K562 (cell line): Measurements from ENCODE around the gene GABRB2. TPM values are rescaled to one million over a fixed set of nuclear protein-coding genes. Genes with fewer than 3 reads are reported as not detected.

ENCODE experiments used
- ATAC-seq: fragments of 200-7000 bp; cut with Tn5 transposase; 3 replicates; pipeline ENCODE4 v1.9.1; 2020; ENCODE audit warnings: moderate library complexity
- BruUV-seq: library from RNA; stranded (reverse); fragments of 400-500 nt; replicated peaks from 2 replicates; lab custom pipeline; 2021; lab: Mats Ljungman, UMichigan
- CTCF ChIA-PET: fragments of 300-600 bp; formaldehyde crosslinking; extraction: SDS; loops from one replicate; lab custom pipeline; 2021; ENCODE audit warnings: low intra/inter-chr PET ratio; lab: Yijun Ruan, JAX
- POLR2A ChIA-PET: fragments of 300-600, 350-650 bp; sonication (Branson Sonifier 250); formaldehyde crosslinking; extraction: SDS; loops from one replicate; lab custom pipeline; 2021; ENCODE audit warnings: antibody characterized with exemption, inconsistent platforms; lab: Yijun Ruan, JAX
- DNase-seq, 4 experiments: peaks; one replicate each; pipeline versions ENCODE4 v3.0.0 to v3.0.0-alpha.2; 2011 to 2018; ENCODE audit warnings: low spot score in 3 of 4, mixed read lengths in 3 of 4; ENCODE audit errors: extremely low read depth in 1 of 4
- FAIRE-seq: peaks from 2 replicates; lab custom pipeline; 2011; peaks lifted over from hg19 to GRCh38; lab: Jason Lieb, UNC
- H2AFZ ChIP-seq: 2 replicates; pipeline ENCODE4 v1.6.0; 2011; ENCODE audit warnings: low read depth, low read length, control low read depth, inconsistent platforms
- H3K27ac ChIP-seq: fragments of 200-600 bp; 3 replicates; pipeline ENCODE4 v1.8.0; 2011; ENCODE audit warnings: low read depth, mild to moderate bottlenecking, control low read depth, inconsistent platforms, low read length, moderate library complexity, mixed read lengths; ENCODE audit errors: extremely low read depth
- H3K27me3 ChIP-seq, 2 experiments: fragments of 300-600 bp in 1 of 2; 2 replicates in 1 of 2; 3 replicates in 1 of 2; pipeline versions ENCODE4 v1.6.0 to v1.8.0; 2011; ENCODE audit warnings: inconsistent platforms in 2 of 2, low read length in 2 of 2, mild to moderate bottlenecking in 1 of 2, mixed read lengths in 1 of 2, moderate library complexity in 1 of 2; ENCODE audit not compliant: control insufficient read depth in 2 of 2, insufficient read depth in 2 of 2
- H3K36me3 ChIP-seq: fragments of 300-600 bp; 3 replicates; pipeline ENCODE4 v1.8.0; 2011; ENCODE audit warnings: mild to moderate bottlenecking, low read length, inconsistent platforms; ENCODE audit not compliant: control insufficient read depth, insufficient read depth
- H3K4me1 ChIP-seq, 2 experiments: fragments of 200-600 bp in 1 of 2; replicated peaks in 1 of 2; 2 replicates in 1 of 2; 3 replicates in 1 of 2; pipeline versions ENCODE4 v1.5.1 to v1.8.0; 2011; ENCODE audit warnings: inconsistent platforms in 2 of 2, low read length in 2 of 2, mild to moderate bottlenecking in 1 of 2, mixed read lengths in 1 of 2, moderate library complexity in 1 of 2; ENCODE audit not compliant: control insufficient read depth in 2 of 2, insufficient read depth in 2 of 2
- H3K4me2 ChIP-seq: 2 replicates; pipeline ENCODE4 v1.6.1; 2011; ENCODE audit warnings: low read length, control low read depth, inconsistent platforms, mixed read lengths; ENCODE audit not compliant: insufficient read depth
- H3K4me3 ChIP-seq: fragments of 200-600 bp; sonication (generic), shearing (Covaris generic); 2 replicates; pipeline ENCODE4 v1.5.1; 2016; ENCODE audit warnings: control low read depth, inconsistent platforms
- H3K79me2 ChIP-seq: fragments of 200-600 bp; 3 replicates; pipeline ENCODE4 v1.8.0; 2011; ENCODE audit warnings: low read length, inconsistent platforms; ENCODE audit not compliant: control insufficient read depth, insufficient read depth
- H3K9ac ChIP-seq, 2 experiments: 2 replicates each; pipeline versions ENCODE4 v1.6.0 to v1.6.1; 2011; ENCODE audit warnings: low read depth in 2 of 2, low read length in 2 of 2, control low read depth in 1 of 2, inconsistent platforms in 1 of 2, mild to moderate bottlenecking in 1 of 2, mixed read lengths in 1 of 2; ENCODE audit not compliant: insufficient read depth in 1 of 2
- H3K9me1 ChIP-seq: one replicate; pipeline ENCODE4 v1.6.0; 2011; ENCODE audit warnings: inconsistent platforms, mild to moderate bottlenecking, low read length, moderate library complexity; ENCODE audit not compliant: control insufficient read depth, insufficient read depth
- H3K9me3 ChIP-seq: replicated peaks from 2 replicates; pipeline ENCODE4 v1.5.1; 2011; ENCODE audit warnings: low read depth, low read length, inconsistent platforms; ENCODE audit not compliant: control insufficient read depth, insufficient read depth
- H4K20me1 ChIP-seq: replicated peaks from 2 replicates; pipeline ENCODE4 v1.6.1; 2011; ENCODE audit warnings: low read length, inconsistent platforms, mixed read lengths; ENCODE audit not compliant: control insufficient read depth, insufficient read depth
- ATF1 ChIP-seq, 2 experiments: fragments of 450-650 bp in 1 of 2; IDR thresholded peaks; 2 replicates each; pipeline ENCODE4 v1.6.1; 2016; ENCODE audit warnings: missing compliant biosample characterization in 1 of 2, missing genetic modification characterization in 1 of 2
- BRD4 ChIP-seq: fragments of 200-600 bp; sonication (generic); IDR thresholded peaks from 2 replicates; pipeline ENCODE4 v1.6.1; 2017; ENCODE audit warnings: inconsistent platforms
- ESRRB ChIP-seq: fragments of 250-450 bp; sonication (Bioruptor Pico); IDR thresholded peaks from 2 replicates; pipeline ENCODE4 v1.5.0; 2020; ENCODE audit warnings: mild to moderate bottlenecking, moderate library complexity, borderline replicate concordance
- FUS ChIP-seq: fragments of 200-400 bp; formaldehyde crosslinking; optimal IDR thresholded peaks from 2 replicates; pipeline ENCODE3; 2017; ENCODE audit warnings: low read depth, low read length
- HMG20A ChIP-seq: fragments of 450-650 bp; formaldehyde crosslinking; conservative IDR thresholded peaks from 2 replicates; pipeline ENCODE4 v1.4.0; 2020; ENCODE audit warnings: mild to moderate bottlenecking, mixed read lengths
- JUN ChIP-seq, 2 experiments: sonication (generic) in 1 of 2; formaldehyde crosslinking in 1 of 2; IDR thresholded peaks; 2 replicates each; pipeline versions ENCODE4 v1.6.1 to v1.8.0; 2012 to 2022; ENCODE audit warnings: borderline replicate concordance in 2 of 2, mild to moderate bottlenecking in 2 of 2, improper control_type of control experiment in 1 of 2, low read depth in 1 of 2, low read length in 1 of 2, missing genetic modification reagents in 1 of 2
- RBM17 ChIP-seq: fragments of 200-400 bp; formaldehyde crosslinking; IDR thresholded peaks from 2 replicates; pipeline ENCODE4 v1.6.1; 2017; ENCODE audit warnings: low read depth, mild to moderate bottlenecking, low read length, borderline replicate concordance
- ZBTB17 ChIP-seq: fragments of 450-650 bp; formaldehyde crosslinking; IDR thresholded peaks from 2 replicates; pipeline ENCODE4 v1.4.0; 2020; ENCODE audit warnings: mild to moderate bottlenecking
- ZNF75A ChIP-seq: fragments of 450-650 bp; formaldehyde crosslinking; IDR thresholded peaks from 2 replicates; pipeline ENCODE4 v1.4.0; 2020; ENCODE audit warnings: mild to moderate bottlenecking
- ZNF764 ChIP-seq: fragments of 250-450 bp; sonication (Bioruptor Pico); IDR thresholded peaks from 2 replicates; pipeline ENCODE4 v1.4.0; 2020; ENCODE audit warnings: low read depth, mild to moderate bottlenecking, moderate library complexity
- WGBS: fragments of 100-300 bp; shearing (Covaris generic); methylation state at CpG from one replicate; pipeline ENCODE4 v1.1.6; 2016; ENCODE audit warnings: low coverage, mixed read lengths; ENCODE audit not compliant: insufficient coverage; ENCODE audit errors: missing lambda C conversion rate; 5-methylcytosine and 5-hydroxymethylcytosine counted together
- in situ Hi-C: fragments of 300-500 bp; cut with MboI; formaldehyde crosslinking; loops from 4 replicates; pipeline ENCODE4 v1.15.0; 2018; ENCODE audit warnings: inconsistent platforms, mixed read lengths
- intact Hi-C: fragments of 100-400 bp; cut with micrococcal nuclease; formaldehyde crosslinking; loops from 2 replicates; pipeline ENCODE4 v1.14.2; 2022
- polyA plus RNA-seq, 8 experiments: library from polyadenylated mRNA; depleted of rRNA in 4 of 8; stranded (reverse) in 5 of 8; unstranded in 3 of 8; fragments of >200 nt; fragmentation: Nextera tagmentation in 2 of 8; fragmentation: Illumina TruSeq in 1 of 8; extraction: Ambion mirVana in 2 of 8; extraction: Trizol in 1 of 8; gene quantifications; 2 replicates each; pipeline versions ENCODE4 v1.2.1 to v1.2.3, GENCODE V29; 2011 to 2014; ENCODE audit warnings: inconsistent platforms in 1 of 8, missing spikeins in 1 of 8
- total RNA-seq, 7 experiments: library from RNA; depleted of rRNA in 6 of 7; stranded (reverse); fragments of >200 nt in 6 of 7; fragmentation: Illumina TruSeq in 2 of 7; extraction: Trizol in 2 of 7; gene quantifications; 2 replicates each; pipeline versions ENCODE4 v1.2.1 to v1.2.3, GENCODE V29; 2011 to 2021; ENCODE audit warnings: low replicate concordance in 1 of 7
- TF ChIP-seq, protein P1 (sequence below), 2 experiments: fragments of 450-650 bp; IDR thresholded peaks; 2 replicates each; pipeline ENCODE4 v1.6.1; 2018; ENCODE audit warnings: mild to moderate bottlenecking in 2 of 2, low read depth in 1 of 2; ENCODE audit not compliant: partially characterized antibody in 2 of 2
- TF ChIP-seq, protein P2 (sequence below): sonication (generic); formaldehyde crosslinking; IDR thresholded peaks from 2 replicates; pipeline ENCODE4 v1.8.0; 2022; ENCODE audit warnings: missing genetic modification reagents, mild to moderate bottlenecking, borderline replicate concordance
- TF ChIP-seq, protein P3 (sequence below): fragments of 250-450 bp; sonication (Bioruptor Pico); IDR thresholded peaks from 2 replicates; pipeline ENCODE4 v1.8.0; 2021; ENCODE audit warnings: borderline replicate concordance, mild to moderate bottlenecking, moderate library complexity; ENCODE audit not compliant: poor library complexity, severe bottlenecking
- TF ChIP-seq, protein P4 (sequence below): IDR thresholded peaks from 3 replicates; pipeline ENCODE4 v1.6.1; 2011; ENCODE audit warnings: borderline replicate concordance, mild to moderate bottlenecking, moderate library complexity; ENCODE audit not compliant: insufficient read length; ENCODE audit errors: extremely low read depth

The GABRB2 gene
- total and polyA plus RNA-seq, 9 of the 15 experiments (the other 6 are each of a cell fraction or from before 2014, with no cell fraction given) = not detected

DNA sequence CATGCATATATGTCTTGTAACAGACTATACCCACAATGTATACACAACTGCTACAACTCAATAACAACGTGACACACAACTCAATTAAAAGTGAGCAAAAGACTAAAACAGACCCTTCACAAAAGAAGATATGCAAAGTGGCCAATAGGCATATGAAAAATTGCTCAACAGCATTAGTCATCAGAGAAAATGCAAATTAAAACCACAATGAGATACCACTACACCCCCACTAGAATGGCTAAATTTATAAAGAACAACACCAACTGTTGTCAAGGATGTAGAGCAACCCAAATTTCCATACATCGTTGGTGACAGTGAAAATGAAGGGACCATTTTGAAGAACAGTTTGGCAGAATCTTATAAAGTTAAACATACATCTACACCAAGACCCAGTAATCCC is 38.9 kb downstream of the GABRB2 start:
- Histone ChIP-seq H3K9ac (no peak overlapping the region), H3K27ac (no peak overlapping the region), H3K4me3 (no peak overlapping the region), H3K36me3 (no peaks in the 10 kb centered on the region), H3K9me1 (no peaks in the 10 kb centered on the region), H2AFZ (no peak overlapping the region), H3K4me1 (no peaks in the 10 kb centered on the region), H3K79me2 (no peaks in the 10 kb centered on the region), H3K9me3 (no peaks in the 10 kb centered on the region), H3K4me2 (no peak overlapping the region), H4K20me1 (no peaks in the 10 kb centered on the region), H3K27me3 (no peaks in the 10 kb centered on the region)
- ATAC-seq (no peak), FAIRE-seq (no peak), DNase-seq (no peak)
- in situ Hi-C loops (no loop called here), intact Hi-C loops (no loop called here)
- BruUV-seq = no TSS peak
- WGBS = 0% methylated on average over 2 of the region's 2 CpGs
- ChIA-PET CTCF (no interaction called here), POLR2A (no interaction called here)
- TF ChIP-seq ESRRB (no peak), RBM17 (no peak), ZBTB17 (CRISPR knock-in tag) (no peak), HMG20A (CRISPR knock-in tag) (no peak), ATF1 (CRISPR knock-in tag; IDR thresholded peaks at IDR 0.05) (no peak), ATF1 (tag; IDR thresholded peaks at IDR 0.05) (no peak), JUN (IDR thresholded peaks at IDR 0.05; ENCODE audit: borderline replicate concordance, low read depth, low read length) (no peak), JUN (CRISPR knock-in tag; IDR thresholded peaks at IDR 0.05; ENCODE audit: borderline replicate concordance) (no peak), BRD4 (no peak), FUS (no peak), ZNF764 (no peak), ZNF75A (CRISPR knock-in tag) (no peak)
- TF ChIP-seq, protein P1, sequence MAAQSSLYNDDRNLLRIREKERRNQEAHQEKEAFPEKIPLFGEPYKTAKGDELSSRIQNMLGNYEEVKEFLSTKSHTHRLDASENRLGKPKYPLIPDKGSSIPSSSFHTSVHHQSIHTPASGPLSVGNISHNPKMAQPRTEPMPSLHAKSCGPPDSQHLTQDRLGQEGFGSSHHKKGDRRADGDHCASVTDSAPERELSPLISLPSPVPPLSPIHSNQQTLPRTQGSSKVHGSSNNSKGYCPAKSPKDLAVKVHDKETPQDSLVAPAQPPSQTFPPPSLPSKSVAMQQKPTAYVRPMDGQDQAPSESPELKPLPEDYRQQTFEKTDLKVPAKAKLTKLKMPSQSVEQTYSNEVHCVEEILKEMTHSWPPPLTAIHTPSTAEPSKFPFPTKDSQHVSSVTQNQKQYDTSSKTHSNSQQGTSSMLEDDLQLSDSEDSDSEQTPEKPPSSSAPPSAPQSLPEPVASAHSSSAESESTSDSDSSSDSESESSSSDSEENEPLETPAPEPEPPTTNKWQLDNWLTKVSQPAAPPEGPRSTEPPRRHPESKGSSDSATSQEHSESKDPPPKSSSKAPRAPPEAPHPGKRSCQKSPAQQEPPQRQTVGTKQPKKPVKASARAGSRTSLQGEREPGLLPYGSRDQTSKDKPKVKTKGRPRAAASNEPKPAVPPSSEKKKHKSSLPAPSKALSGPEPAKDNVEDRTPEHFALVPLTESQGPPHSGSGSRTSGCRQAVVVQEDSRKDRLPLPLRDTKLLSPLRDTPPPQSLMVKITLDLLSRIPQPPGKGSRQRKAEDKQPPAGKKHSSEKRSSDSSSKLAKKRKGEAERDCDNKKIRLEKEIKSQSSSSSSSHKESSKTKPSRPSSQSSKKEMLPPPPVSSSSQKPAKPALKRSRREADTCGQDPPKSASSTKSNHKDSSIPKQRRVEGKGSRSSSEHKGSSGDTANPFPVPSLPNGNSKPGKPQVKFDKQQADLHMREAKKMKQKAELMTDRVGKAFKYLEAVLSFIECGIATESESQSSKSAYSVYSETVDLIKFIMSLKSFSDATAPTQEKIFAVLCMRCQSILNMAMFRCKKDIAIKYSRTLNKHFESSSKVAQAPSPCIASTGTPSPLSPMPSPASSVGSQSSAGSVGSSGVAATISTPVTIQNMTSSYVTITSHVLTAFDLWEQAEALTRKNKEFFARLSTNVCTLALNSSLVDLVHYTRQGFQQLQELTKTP (IDR thresholded peaks at IDR 0.05; ENCODE audit: low read depth in 1 of 2, partially characterized antibody in 2 of 2) = no peak
- TF ChIP-seq, protein P2, sequence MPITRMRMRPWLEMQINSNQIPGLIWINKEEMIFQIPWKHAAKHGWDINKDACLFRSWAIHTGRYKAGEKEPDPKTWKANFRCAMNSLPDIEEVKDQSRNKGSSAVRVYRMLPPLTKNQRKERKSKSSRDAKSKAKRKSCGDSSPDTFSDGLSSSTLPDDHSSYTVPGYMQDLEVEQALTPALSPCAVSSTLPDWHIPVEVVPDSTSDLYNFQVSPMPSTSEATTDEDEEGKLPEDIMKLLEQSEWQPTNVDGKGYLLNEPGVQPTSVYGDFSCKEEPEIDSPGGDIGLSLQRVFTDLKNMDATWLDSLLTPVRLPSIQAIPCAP (CRISPR knock-in tag) = no peak
- TF ChIP-seq, protein P3, sequence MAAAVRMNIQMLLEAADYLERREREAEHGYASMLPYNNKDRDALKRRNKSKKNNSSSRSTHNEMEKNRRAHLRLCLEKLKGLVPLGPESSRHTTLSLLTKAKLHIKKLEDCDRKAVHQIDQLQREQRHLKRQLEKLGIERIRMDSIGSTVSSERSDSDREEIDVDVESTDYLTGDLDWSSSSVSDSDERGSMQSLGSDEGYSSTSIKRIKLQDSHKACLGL (CRISPR knock-in tag) = no peak
- TF ChIP-seq, protein P4, sequence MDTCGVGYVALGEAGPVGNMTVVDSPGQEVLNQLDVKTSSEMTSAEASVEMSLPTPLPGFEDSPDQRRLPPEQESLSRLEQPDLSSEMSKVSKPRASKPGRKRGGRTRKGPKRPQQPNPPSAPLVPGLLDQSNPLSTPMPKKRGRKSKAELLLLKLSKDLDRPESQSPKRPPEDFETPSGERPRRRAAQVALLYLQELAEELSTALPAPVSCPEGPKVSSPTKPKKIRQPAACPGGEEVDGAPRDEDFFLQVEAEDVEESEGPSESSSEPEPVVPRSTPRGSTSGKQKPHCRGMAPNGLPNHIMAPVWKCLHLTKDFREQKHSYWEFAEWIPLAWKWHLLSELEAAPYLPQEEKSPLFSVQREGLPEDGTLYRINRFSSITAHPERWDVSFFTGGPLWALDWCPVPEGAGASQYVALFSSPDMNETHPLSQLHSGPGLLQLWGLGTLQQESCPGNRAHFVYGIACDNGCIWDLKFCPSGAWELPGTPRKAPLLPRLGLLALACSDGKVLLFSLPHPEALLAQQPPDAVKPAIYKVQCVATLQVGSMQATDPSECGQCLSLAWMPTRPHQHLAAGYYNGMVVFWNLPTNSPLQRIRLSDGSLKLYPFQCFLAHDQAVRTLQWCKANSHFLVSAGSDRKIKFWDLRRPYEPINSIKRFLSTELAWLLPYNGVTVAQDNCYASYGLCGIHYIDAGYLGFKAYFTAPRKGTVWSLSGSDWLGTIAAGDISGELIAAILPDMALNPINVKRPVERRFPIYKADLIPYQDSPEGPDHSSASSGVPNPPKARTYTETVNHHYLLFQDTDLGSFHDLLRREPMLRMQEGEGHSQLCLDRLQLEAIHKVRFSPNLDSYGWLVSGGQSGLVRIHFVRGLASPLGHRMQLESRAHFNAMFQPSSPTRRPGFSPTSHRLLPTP = no peak
